Progenitor cell of endocrine pancreas (in vitro differentiated cells): ENCODE measurements around the gene ZNF207. TPM values are rescaled to one million over a fixed set of nuclear protein-coding genes. Genes with fewer than 3 reads are reported as not detected.

Experiments used
- DNase-seq: peaks from one replicate; pipeline ENCODE4 v3.0.0; 2021; ENCODE audit warnings: low spot score; ENCODE audit not compliant: unreplicated experiment
- H3K27ac Mint-ChIP-seq: 2 replicates; pipeline ENCODE4 v1.8.0; 2021; ENCODE audit warnings: mild to moderate bottlenecking, moderate library complexity, mixed read lengths
- H3K27me3 Mint-ChIP-seq: 2 replicates; pipeline ENCODE4 v1.8.0; 2021; ENCODE audit warnings: mixed read lengths
- H3K36me3 Mint-ChIP-seq: 2 replicates; pipeline ENCODE4 v1.8.0; 2022; ENCODE audit warnings: mixed read lengths; ENCODE audit not compliant: insufficient read depth
- H3K4me1 Mint-ChIP-seq: 2 replicates; pipeline ENCODE4 v1.8.0; 2021; ENCODE audit warnings: low read depth, mixed read lengths
- H3K4me3 Mint-ChIP-seq: 2 replicates; pipeline ENCODE4 v1.8.0; 2021; ENCODE audit warnings: low read depth, mild to moderate bottlenecking, moderate library complexity, mixed read lengths
- H3K9me3 Mint-ChIP-seq: 2 replicates; pipeline ENCODE4 v1.8.0; 2021; ENCODE audit warnings: low read depth, mixed read lengths
- CTCF ChIP-seq: fragments of 200-600 bp; sonication (generic); IDR thresholded peaks from one replicate; pipeline ENCODE4 v1.5.0; 2021; ENCODE audit warnings: antibody characterized with exemption, mild to moderate bottlenecking; ENCODE audit not compliant: unreplicated experiment
- total RNA-seq: library from RNA; stranded (reverse); gene quantifications from 2 replicates; pipeline ENCODE4 v1.2.1, GENCODE V29; 2021

The ZNF207 gene
- total RNA-seq, 1 donor from 2014 or later, result 226 TPM

GRCh38 chr17:32335687-32336086 is 14.3 kb upstream of the ZNF207 start:
- Mint-ChIP-seq H3K4me3 (no peak overlapping the region), H3K4me1 (no peaks in the 10 kb centered on the region), H3K36me3 (peaks cover 16% of the 10 kb centered on the region), H3K27ac (no peak overlapping the region), H3K9me3 (no peaks in the 10 kb centered on the region), H3K27me3 (no peaks in the 10 kb centered on the region)
- DNase-seq, result no peak
- TF ChIP-seq CTCF, result no peak

DNA sequence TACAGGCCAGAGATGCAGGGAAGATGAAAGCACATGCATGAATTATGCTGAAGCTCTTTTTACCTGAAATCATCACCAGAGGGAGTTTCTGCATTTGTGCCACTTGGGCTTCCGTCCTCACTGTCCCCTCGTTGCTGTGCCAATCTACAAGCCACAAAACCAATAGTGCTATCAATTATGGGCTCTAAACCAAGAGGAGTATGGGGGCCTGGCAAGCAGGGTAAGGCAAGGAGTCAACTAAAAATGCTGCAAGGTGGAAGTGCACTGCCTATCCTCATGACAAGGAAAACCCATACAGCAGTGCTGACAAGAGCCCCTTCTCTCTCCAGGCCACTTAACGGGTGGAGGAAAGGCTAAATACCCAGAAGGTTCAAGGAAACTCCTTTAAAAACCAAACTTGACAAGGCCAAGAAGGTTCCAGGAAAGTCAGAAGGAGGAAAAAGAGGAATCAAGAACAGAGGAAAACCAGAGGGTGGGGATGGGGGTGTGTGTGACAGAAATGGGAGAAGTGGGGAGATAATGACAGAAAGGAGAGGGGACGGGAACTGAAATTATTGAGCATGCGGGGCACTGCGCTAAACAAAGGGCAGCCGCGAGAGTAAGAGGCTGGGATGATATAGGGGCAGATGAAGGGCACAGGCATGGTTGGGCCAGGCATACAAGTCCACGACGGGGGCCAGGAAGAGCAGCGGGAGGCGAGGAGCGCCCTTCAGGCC is 8.7 kb upstream of the ZNF207 start:
- peaks cover 2% of the 10 kb centered on the region for H3K36me3 Mint-ChIP-seq
- H3K4me3 Mint-ChIP-seq, result peak overlapping the region; percentile 91
- no peak for DNase-seq
- peaks cover 10% of the 10 kb centered on the region for H3K4me1 Mint-ChIP-seq
- no peaks in the 10 kb centered on the region for H3K27me3 Mint-ChIP-seq
- H3K27ac Mint-ChIP-seq, result peak overlapping the region; percentile 95
- no peaks in the 10 kb centered on the region for H3K9me3 Mint-ChIP-seq
- TF ChIP-seq CTCF, result peak; percentile 32

- no peaks in the 10 kb centered on the region for H3K9me3 Mint-ChIP-seq
- H3K4me1 Mint-ChIP-seq, result peaks cover 10% of the 10 kb centered on the region
- TF ChIP-seq CTCF, result no peak
- H3K27me3 Mint-ChIP-seq, result no peaks in the 10 kb centered on the region
- DNase-seq, result peak; percentile 65
- peak within 1 kb of the TSS; percentile 91 for H3K4me3 Mint-ChIP-seq
- H3K36me3 Mint-ChIP-seq, result peaks cover 2% of the 10 kb centered on the region
- peak within 1 kb of the TSS; percentile 95 for H3K27ac Mint-ChIP-seq
These were observed 7.9 kb upstream of the ZNF207 start, which contains the start of gene C17orf75 for GRCh38 chr17:32341857-32342602. Gene C17orf75 (minus strand): TSS chr17:32342173. CDS start chr17:32342139, 34 bp downstream.

- TF ChIP-seq CTCF, result no peak
- H3K27ac Mint-ChIP-seq, result peak overlapping the region; percentile 83
- H3K9me3 Mint-ChIP-seq, result no peaks in the 10 kb centered on the region
- no peaks in the 10 kb centered on the region for H3K27me3 Mint-ChIP-seq
- peak overlapping the region; percentile 91 for H3K4me3 Mint-ChIP-seq
- DNase-seq, result no peak
- peaks cover 1% of the 10 kb centered on the region for H3K36me3 Mint-ChIP-seq
- H3K4me1 Mint-ChIP-seq, result peaks cover 10% of the 10 kb centered on the region
These were observed 7.2 kb upstream of the ZNF207 start for GRCh38 chr17:32342603-32343325.

- Mint-ChIP-seq H3K27me3 (no peaks in the 10 kb centered on the region), H3K27ac (no peak overlapping the region), H3K9me3 (no peaks in the 10 kb centered on the region), H3K36me3 (peaks cover 3% of the 10 kb centered on the region), H3K4me1 (peaks cover 12% of the 10 kb centered on the region), H3K4me3 (no peak overlapping the region)
- no peak for TF ChIP-seq CTCF
- DNase-seq, result no peak
These were observed 3.9 kb upstream of the ZNF207 start for GRCh38 chr17:32345951-32346600.
